IMR-90 (cell line): ENCODE measurements around the gene ALK. TPM values are rescaled to one million over a fixed set of nuclear protein-coding genes. Genes with fewer than 3 reads are reported as not detected.

ENCODE experiments used
- ATAC-seq: fragments of 200-7000 bp; cut with Tn5 transposase; 2 replicates; pipeline ENCODE4 v1.9.1; 2020; ENCODE audit warnings: low read depth, mild to moderate bottlenecking, moderate library complexity
- BruUV-seq: library from RNA; stranded (reverse); fragments of 400-500 nt; replicated peaks from 2 replicates; lab custom pipeline; 2021; lab: Mats Ljungman, UMichigan
- CTCF ChIA-PET: fragments of 300-600 bp; formaldehyde crosslinking; extraction: SDS; loops from one replicate; lab custom pipeline; 2021; ENCODE audit warnings: antibody characterized with exemption; lab: Yijun Ruan, JAX
- POLR2A ChIA-PET: fragments of 300-600 bp; sonication (Branson Sonifier 250); formaldehyde crosslinking; loops from one replicate; lab custom pipeline; 2022; ENCODE audit warnings: antibody characterized with exemption; ENCODE audit not compliant: unreplicated experiment; lab: Charles Lee
- DNase-seq: peaks from one replicate; pipeline ENCODE4 v3.0.0; 2013
- H2AFZ ChIP-seq: replicated peaks from 2 replicates; pipeline ENCODE3; 2013; ENCODE audit warnings: low read length, mild to moderate bottlenecking; ENCODE audit not compliant: poor library complexity
- H2AK5ac ChIP-seq: 2 replicates; pipeline ENCODE4 v1.6.1; 2013; ENCODE audit warnings: low read depth, low read length, inconsistent platforms
- H2AK9ac ChIP-seq: replicated peaks from 2 replicates; pipeline ENCODE3; 2013; ENCODE audit warnings: mild to moderate bottlenecking, low read depth, low read length, moderate library complexity; ENCODE audit not compliant: poor library complexity
- H2BK120ac ChIP-seq: 2 replicates; pipeline ENCODE4 v1.6.1; 2013; ENCODE audit warnings: low read depth, low read length, inconsistent platforms
- H2BK15ac ChIP-seq: 3 replicates; pipeline ENCODE4 v1.6.1; 2013; ENCODE audit warnings: low read depth, low read length, inconsistent platforms
- H2BK20ac ChIP-seq: 2 replicates; pipeline ENCODE4 v1.6.1; 2013; ENCODE audit warnings: low read depth, mild to moderate bottlenecking, inconsistent platforms, low read length, moderate library complexity
- H2BK5ac ChIP-seq: 2 replicates; pipeline ENCODE4 v1.6.1; 2013; ENCODE audit warnings: mild to moderate bottlenecking, low read depth, low read length, inconsistent platforms; ENCODE audit not compliant: poor library complexity, severe bottlenecking
- H3K14ac ChIP-seq: replicated peaks from 2 replicates; pipeline ENCODE4 v1.6.1; 2013; ENCODE audit warnings: low read depth, low read length, inconsistent platforms
- H3K18ac ChIP-seq: 2 replicates; pipeline ENCODE4 v1.6.1; 2013; ENCODE audit warnings: low read depth, low read length, control low read depth
- H3K23ac ChIP-seq: 2 replicates; pipeline ENCODE4 v1.6.1; 2013; ENCODE audit warnings: low read depth, low read length, inconsistent platforms
- H3K27ac ChIP-seq: 2 replicates; pipeline ENCODE4 v1.5.1; 2013; ENCODE audit warnings: mild to moderate bottlenecking, control low read depth, low read length; ENCODE audit not compliant: insufficient read depth
- H3K27me3 ChIP-seq: 2 replicates; pipeline ENCODE4 v1.6.1; 2013; ENCODE audit warnings: low read length; ENCODE audit not compliant: control insufficient read depth, insufficient read depth
- H3K36me3 ChIP-seq: 2 replicates; pipeline ENCODE4 v1.6.1; 2013; ENCODE audit warnings: low read length, mixed read lengths; ENCODE audit not compliant: control insufficient read depth, insufficient read depth
- H3K4ac ChIP-seq: 2 replicates; pipeline ENCODE4 v1.6.1; 2013; ENCODE audit warnings: low read depth, low read length, inconsistent platforms
- H3K4me1 ChIP-seq: 2 replicates; pipeline ENCODE4 v1.6.1; 2013; ENCODE audit warnings: low read length, mixed read lengths; ENCODE audit not compliant: control insufficient read depth, insufficient read depth
- H3K4me2 ChIP-seq: 2 replicates; pipeline ENCODE4 v1.6.1; 2013; ENCODE audit warnings: low read depth, mild to moderate bottlenecking, control low read depth, low read length, moderate library complexity
- H3K4me3 ChIP-seq: 2 replicates; pipeline ENCODE4 v1.5.1; 2013; ENCODE audit warnings: low read depth, mild to moderate bottlenecking, control low read depth, low read length, moderate library complexity; ENCODE audit not compliant: insufficient read depth
- H3K56ac ChIP-seq: 2 replicates; pipeline ENCODE4 v1.6.1; 2013; ENCODE audit warnings: low read length, inconsistent platforms; ENCODE audit not compliant: insufficient read depth; ENCODE audit errors: extremely low read depth
- H3K79me1 ChIP-seq, 2 experiments: 2 replicates each; pipeline ENCODE4 v1.6.1; 2013; ENCODE audit warnings: low read length in 2 of 2, inconsistent platforms in 1 of 2, low read depth in 1 of 2
- H3K9ac ChIP-seq: 2 replicates; pipeline ENCODE4 v1.6.1; 2013; ENCODE audit warnings: low read depth, low read length, control low read depth
- H3K9me1 ChIP-seq: 2 replicates; pipeline ENCODE4 v1.6.1; 2013; ENCODE audit warnings: low read length, inconsistent platforms; ENCODE audit not compliant: insufficient read depth
- H3K9me3 ChIP-seq: 2 replicates; pipeline ENCODE4 v1.6.1; 2013; ENCODE audit warnings: low read length; ENCODE audit not compliant: control insufficient read depth, insufficient read depth
- H4K20me1 ChIP-seq: 2 replicates; pipeline ENCODE4 v1.6.1; 2013; ENCODE audit warnings: low read length, inconsistent platforms; ENCODE audit not compliant: insufficient read depth
- H4K5ac ChIP-seq: 2 replicates; pipeline ENCODE4 v1.6.1; 2013; ENCODE audit warnings: mild to moderate bottlenecking, low read depth, low read length, control low read depth
- H4K8ac ChIP-seq, 2 experiments: 2 replicates each; pipeline ENCODE4 v1.6.1; 2013; ENCODE audit warnings: low read depth in 2 of 2, low read length in 2 of 2, control low read depth in 1 of 2, inconsistent platforms in 1 of 2
- H4K91ac ChIP-seq: 2 replicates; pipeline ENCODE4 v1.6.1; 2013; ENCODE audit warnings: low read depth, low read length, inconsistent platforms; ENCODE audit not compliant: insufficient read depth
- BHLHE40 ChIP-seq: fragments of 150-350 bp; IDR thresholded peaks from 2 replicates; pipeline ENCODE4 v1.6.1; 2016; ENCODE audit warnings: mild to moderate bottlenecking, low read depth, low read length
- CEBPB ChIP-seq: IDR thresholded peaks from 2 replicates; pipeline ENCODE4 v1.6.1; 2012; ENCODE audit warnings: low read depth, low read length, improper control_type of control experiment
- MAZ ChIP-seq: IDR thresholded peaks from 2 replicates; pipeline ENCODE4 v1.6.1; 2012; ENCODE audit warnings: low read depth, mild to moderate bottlenecking, low read length, improper control_type of control experiment, moderate library complexity, borderline replicate concordance
- WGBS, 2 experiments: methylation state at CpG; one replicate each; pipeline versions ENCODE4 v1.1.5 to v1.1.7; 2013; ENCODE audit warnings: missing lambda C conversion rate in 2 of 2; ENCODE audit not compliant: insufficient read length in 1 of 2; ENCODE audit errors: extremely low coverage in 2 of 2; 5-methylcytosine and 5-hydroxymethylcytosine counted together
- dilution Hi-C: fragments of 300-500 bp; cut with HindIII; formaldehyde crosslinking; loops from one replicate; pipeline ENCODE4 v1.14.3; 2018; ENCODE audit warnings: low sequenced_read_pairs; ENCODE audit not compliant: unreplicated experiment
- in situ Hi-C: fragments of 300-500 bp; cut with MboI; formaldehyde crosslinking; loops from 3 replicates; pipeline ENCODE4 v1.14.3; 2019; ENCODE audit warnings: low sequenced_read_pairs, inconsistent platforms, mixed read lengths
- intact Hi-C: fragments of 100-400 bp; cut with micrococcal nuclease; formaldehyde crosslinking; loops from 2 replicates; pipeline ENCODE4 v1.10.0; 2022
- polyA plus RNA-seq, 3 experiments: library from polyadenylated mRNA; depleted of rRNA; stranded (reverse); fragments of >200 nt; gene quantifications; 2 replicates each; pipeline ENCODE4 v1.2.3, GENCODE V29; 2012; ENCODE audit warnings: low replicate concordance in 1 of 3
- total RNA-seq: library from RNA; depleted of rRNA; stranded (reverse); fragments of >200 nt; gene quantifications from 2 replicates; pipeline ENCODE4 v1.2.3, GENCODE V29; 2012
- TF ChIP-seq, protein P1 (sequence below): conservative IDR thresholded peaks from 2 replicates; pipeline ENCODE4 v1.5.1; 2012; ENCODE audit warnings: mild to moderate bottlenecking, low read depth, low read length, improper control_type of control experiment

The ALK gene
- total and polyA plus RNA-seq, 2 of the 4 experiments (the other 2 are of a cell fraction): not detected

DNA sequence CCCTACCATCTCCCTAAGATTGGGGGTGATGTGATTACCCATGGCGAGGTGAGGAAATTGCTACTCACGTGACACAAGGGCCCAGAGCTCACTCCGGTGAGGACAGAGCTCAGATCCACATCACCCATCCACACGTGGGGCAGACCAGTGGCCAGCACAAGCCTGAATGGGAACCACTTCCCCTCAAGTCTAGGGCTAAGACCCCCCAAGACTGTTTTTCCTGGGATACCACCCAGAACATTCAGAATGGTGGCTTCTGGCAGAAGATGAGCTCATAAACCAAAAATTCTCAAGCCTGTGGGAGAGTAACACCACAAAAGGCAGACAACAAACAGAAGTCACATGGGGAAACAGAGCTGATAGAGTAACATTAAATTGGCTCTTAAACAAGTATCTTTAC lies 321.4 kb downstream of the ALK start:
- Histone ChIP-seq H3K56ac (no peak overlapping the region), H3K18ac (no peak overlapping the region), H3K14ac (no peak overlapping the region), H3K4me1 (peaks cover 2% of the 10 kb centered on the region; the same call in 1 of the 2 replicates), H3K9ac (no peak overlapping the region), H4K8ac (no peak overlapping the region), H3K9me1 (no peaks in the 10 kb centered on the region), H3K27ac (no peak overlapping the region), H4K5ac (no peak overlapping the region), H2AK5ac (peak overlapping the region; percentile 15; the same call in 1 of the 2 replicates), H3K23ac (no peak overlapping the region), H2BK15ac (no peak overlapping the region), H3K4ac (no peak overlapping the region), H2BK20ac (no peak overlapping the region), H3K4me2 (no peak overlapping the region), H3K9me3 (peaks cover 2% of the 10 kb centered on the region; the same call in 1 of the 2 replicates), H2AFZ (no peak overlapping the region), H3K4me3 (no peak overlapping the region), H4K91ac (no peak overlapping the region), H2BK5ac (no peak overlapping the region), H3K36me3 (no peaks in the 10 kb centered on the region), H4K20me1 (no peaks in the 10 kb centered on the region), H2BK120ac (no peak overlapping the region), H2AK9ac (no peak overlapping the region), H3K79me1 (no peaks in the 10 kb centered on the region), H3K27me3 (no peaks in the 10 kb centered on the region)
- ATAC-seq: no peak
- CTCF ChIA-PET: interaction anchor here (1.5 kb wide), 1 partner anchor 21 kb away, joined by 4 read pairs; no protein-coding TSS in a partner anchor
- BruUV-seq: no TSS peak
- DNase-seq: no peak
- TF ChIP-seq, protein P1, sequence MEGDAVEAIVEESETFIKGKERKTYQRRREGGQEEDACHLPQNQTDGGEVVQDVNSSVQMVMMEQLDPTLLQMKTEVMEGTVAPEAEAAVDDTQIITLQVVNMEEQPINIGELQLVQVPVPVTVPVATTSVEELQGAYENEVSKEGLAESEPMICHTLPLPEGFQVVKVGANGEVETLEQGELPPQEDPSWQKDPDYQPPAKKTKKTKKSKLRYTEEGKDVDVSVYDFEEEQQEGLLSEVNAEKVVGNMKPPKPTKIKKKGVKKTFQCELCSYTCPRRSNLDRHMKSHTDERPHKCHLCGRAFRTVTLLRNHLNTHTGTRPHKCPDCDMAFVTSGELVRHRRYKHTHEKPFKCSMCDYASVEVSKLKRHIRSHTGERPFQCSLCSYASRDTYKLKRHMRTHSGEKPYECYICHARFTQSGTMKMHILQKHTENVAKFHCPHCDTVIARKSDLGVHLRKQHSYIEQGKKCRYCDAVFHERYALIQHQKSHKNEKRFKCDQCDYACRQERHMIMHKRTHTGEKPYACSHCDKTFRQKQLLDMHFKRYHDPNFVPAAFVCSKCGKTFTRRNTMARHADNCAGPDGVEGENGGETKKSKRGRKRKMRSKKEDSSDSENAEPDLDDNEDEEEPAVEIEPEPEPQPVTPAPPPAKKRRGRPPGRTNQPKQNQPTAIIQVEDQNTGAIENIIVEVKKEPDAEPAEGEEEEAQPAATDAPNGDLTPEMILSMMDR: no peak
- TF ChIP-seq BHLHE40 (no peak), MAZ (no peak), CEBPB (no peak)
- dilution Hi-C loops (no loop called here), in situ Hi-C loops (no loop called here), intact Hi-C loops (no loop called here)
- no CpG with 5 or more reads among the region's 4 CpGs for WGBS, 2 experiments
- POLR2A ChIA-PET: no interaction called here
